ENCODE measurements around the gene TMSB10.
"Not testable (repeated sequence)": the region's sequence is repeated elsewhere in the genome, so short reads cannot be mapped to it uniquely, and the experiment has no call there.

The TMSB10 gene

GRCh38 chr2:84905181-84906107 is at the start of gene TMSB10:
TSS of gene TMSB10 (plus strand) at chr2:84905656.
- peak; percentile 57 for DNase-seq

GRCh38 chr2:84855731-84856130 is 49.7 kb upstream of the TMSB10 start:
- no peak for DNase-seq

DNA sequence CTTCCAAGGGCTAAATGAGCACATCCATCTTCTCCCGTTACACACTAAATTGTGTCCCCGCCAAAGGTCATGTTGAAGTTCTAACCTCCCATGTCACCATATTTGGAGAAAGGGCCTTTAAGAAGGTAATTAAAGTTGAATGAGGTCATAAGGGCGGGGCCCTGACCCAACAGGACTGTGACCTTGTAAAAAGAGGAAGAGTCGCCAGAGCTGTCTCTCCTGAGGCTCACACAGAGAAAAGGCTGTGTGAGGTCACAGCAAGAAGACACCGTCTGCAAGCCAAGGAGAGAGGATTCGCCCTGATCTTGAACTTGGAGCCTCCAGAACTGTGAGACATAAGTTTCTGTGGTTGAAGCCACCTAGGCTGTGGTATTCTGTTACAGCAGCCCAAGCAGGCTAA is 48.7 kb upstream of the TMSB10 start:
- DNase-seq: no peak

GRCh38 chr2:84857566-84857965 is 47.9 kb upstream of the TMSB10 start:
- no peak for DNase-seq

DNA sequence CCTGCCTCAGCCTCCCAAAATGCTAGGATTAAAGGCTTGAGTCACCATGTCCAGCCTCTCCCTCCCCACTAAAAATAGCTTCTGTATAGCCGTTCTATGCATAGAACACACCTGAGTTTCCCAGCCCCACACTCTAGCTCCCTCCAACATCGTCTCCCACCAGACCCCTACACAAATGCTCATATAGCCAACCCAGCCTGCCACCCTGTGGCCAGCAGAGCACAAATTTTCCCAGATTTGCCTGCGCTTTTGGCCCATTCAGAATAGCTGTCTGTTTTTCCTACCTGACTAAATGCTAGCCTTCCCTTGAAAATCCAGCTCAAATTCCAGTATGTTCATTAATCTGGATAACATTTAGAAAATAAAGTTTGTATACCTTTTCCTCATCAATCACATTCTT is 47.3 kb upstream of the TMSB10 start:
- DNase-seq: no peak

DNA sequence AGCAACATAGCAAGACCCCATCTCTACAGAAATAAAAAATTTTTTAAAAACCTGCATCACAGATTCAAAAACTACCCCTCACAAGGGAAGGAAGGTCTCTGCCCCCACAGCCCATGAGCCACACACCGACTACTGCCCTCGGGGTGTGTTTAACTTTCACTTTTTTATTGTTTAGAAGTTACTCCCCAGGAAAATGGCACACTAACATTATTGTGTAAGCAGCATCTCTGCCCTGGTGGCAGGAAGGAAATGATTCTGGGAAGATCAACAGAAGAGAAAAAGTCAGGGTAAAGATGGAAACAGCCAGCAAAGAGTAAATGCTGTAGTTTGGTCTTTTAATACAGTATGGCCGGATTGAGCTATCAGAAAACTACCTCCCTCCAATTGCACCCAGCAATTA is 46.5 kb upstream of the TMSB10 start:
- no peak for DNase-seq

DNA sequence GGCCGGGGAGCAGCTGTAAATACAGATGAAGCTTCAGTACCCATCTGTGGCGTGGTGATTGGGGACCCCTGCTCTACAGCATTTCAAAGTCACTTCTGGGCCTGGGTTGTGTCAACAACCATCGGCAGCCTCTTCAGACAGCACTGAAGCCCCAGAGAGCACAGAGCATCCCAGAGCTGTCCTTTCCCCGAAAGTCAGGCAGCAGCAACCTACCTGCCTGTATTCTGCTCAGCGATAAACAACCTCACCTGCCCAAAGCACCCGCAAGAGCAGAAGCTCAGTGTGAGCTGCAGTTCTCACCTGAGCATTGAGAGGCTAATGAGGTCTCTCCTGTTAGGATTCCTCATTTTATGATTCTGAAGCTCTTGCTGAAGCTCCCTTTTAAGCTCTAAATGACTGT is 43.9 kb upstream of the TMSB10 start:
- no peak for DNase-seq

GRCh38 chr2:84862006-84862405 is 43.5 kb upstream of the TMSB10 start:
- DNase-seq: no peak

GRCh38 chr2:84865181-84865783 is 40.2 kb upstream of the TMSB10 start:
- no peak for DNase-seq

DNA sequence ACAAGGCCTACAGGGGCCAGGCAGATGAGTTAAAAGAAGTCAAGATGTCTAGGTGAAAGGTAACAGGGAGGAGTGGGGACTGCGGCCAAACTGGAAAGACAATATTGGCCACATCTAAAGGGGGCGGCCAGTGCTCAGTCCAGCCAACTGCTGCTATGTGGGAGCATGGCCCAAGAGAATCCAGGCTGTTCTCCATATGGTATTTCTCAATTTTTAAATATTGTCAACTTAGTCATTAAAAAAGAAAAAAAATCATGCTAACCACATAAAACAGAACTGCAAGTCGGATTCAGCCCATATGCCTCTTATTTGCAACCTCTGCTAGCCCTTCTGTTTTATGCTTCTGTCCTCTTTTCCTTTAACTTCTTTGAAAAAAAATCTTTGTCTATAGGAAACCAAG is 39.3 kb upstream of the TMSB10 start:
- DNase-seq: no peak

DNA sequence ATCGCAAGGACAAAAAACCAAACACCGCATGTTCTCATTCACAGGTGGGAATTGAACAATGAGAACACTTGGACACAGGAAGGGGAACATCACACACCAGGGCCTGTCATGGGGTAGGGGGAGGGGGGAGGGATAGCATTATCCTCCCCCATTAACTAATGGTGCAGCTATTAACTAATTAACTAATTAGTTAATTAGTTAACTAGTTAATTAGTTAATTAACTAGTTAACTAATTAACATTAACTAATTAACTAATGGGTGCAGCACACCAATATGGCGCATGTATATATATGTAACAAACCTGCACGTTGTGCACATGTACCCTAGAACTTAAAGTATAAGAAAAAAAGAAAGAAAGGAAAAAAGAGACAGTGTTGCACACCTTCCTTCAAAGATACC is 37.1 kb upstream of the TMSB10 start:
- not testable (repeated sequence) for DNase-seq

- no peak for DNase-seq
These were observed 35.1 kb upstream of the TMSB10 start for GRCh38 chr2:84870306-84870705.

DNA sequence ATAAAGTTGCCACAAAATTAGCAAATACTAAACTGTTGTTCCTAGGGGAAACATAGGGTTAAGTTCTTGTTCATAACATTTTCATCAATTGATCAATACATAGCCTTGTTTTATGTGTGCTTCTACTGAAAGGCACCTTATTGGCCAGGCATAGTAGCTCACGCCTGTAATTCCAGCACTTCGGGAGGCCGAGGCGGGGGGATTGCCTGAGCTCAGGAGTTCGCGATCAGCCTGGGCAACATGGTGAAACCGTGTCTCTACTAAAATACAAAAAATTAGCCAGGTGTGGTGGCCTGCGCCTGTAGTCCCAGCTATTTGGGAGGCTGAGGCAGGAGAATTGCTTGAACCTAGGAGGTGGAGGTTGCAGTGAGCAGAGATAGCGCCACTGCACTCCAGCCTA is 32.8 kb upstream of the TMSB10 start:
- not testable (repeated sequence) for DNase-seq

GRCh38 chr2:84873350-84873749 is 32.1 kb upstream of the TMSB10 start:
- no peak for DNase-seq

GRCh38 chr2:84874381-84875212 is 30.9 kb upstream of the TMSB10 start:
- no peak for DNase-seq

- no peak for DNase-seq
These were observed 30.3 kb upstream of the TMSB10 start for GRCh38 chr2:84875213-84875560.

DNA sequence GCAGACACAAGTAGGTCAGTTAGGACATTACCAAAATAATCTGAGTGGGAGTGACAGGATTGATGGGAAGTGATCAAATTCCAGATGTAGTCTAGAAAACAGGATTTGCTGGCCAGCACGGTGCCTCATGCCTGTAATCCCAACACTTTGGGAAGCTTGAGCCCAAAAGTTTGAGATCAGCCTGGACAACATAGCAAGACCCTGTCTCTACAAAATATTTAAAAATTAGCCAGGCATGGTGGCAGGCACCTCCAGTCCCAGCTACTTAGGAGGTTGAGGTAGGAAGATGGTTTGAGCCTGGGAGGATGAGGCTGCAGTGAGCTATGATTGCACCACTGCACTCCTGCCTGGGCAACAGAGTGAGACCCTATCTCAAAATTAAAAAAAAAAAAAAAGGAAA is 29.8 kb upstream of the TMSB10 start:
- DNase-seq: not testable (repeated sequence)

DNA sequence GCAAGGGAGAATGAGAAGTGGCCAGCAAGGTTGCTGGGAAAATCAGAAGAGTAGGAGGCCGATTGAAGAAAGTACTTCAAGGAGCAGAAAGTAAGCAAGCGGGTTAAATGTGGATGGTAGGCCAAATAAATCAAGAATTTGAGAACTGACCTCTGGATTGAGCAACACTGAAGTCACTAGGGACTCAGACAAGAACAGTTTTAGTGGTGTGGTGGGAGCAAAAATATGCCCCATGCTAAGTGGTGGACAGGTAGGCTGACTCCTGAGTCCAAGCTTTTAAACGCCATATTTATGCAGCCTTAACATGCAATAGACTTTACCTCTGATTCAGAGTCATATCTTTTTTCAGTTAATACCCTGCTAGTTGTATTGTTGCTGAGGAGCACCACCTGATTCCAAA is 29.1 kb upstream of the TMSB10 start:
- DNase-seq: no peak

DNA sequence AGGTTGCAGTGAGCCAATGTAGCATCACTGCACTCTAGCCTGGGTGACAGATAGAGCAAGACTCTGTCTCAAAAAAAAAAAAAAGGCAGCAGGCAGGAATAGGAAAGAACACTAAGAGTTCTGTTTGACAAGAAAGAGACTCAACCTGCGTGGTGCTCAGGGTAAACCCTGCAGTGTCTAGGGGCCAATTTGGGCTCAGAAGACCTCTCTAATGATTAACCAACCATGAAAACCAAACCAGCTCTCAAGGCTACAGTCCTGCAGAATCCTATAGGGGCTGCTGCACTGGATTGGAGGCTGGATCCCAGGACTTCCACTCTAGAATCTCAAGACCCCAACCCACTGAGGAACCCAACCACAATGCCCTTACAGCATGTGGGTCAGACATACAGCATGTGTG is 27.0 kb upstream of the TMSB10 start:
- DNase-seq: no peak

- DNase-seq: no peak
These were observed 26.4 kb upstream of the TMSB10 start for GRCh38 chr2:84878896-84879583.

GRCh38 chr2:84879584-84880394 is 25.7 kb upstream of the TMSB10 start:
- DNase-seq: no peak

GRCh38 chr2:84880395-84880644 is 25.1 kb upstream of the TMSB10 start:
- DNase-seq: no peak

Measured in DMS153 (cell line).